SK-N-SH (cell line): Measurements from ENCODE around the gene ATP1A4. TPM values are rescaled to one million over a fixed set of nuclear protein-coding genes. Genes with fewer than 3 reads are reported as not detected.

Experiments
- CTCF ChIA-PET: fragments of 300-600, 350-600 bp; formaldehyde crosslinking; extraction: SDS; loops from one replicate; lab custom pipeline; 2021; lab: Yijun Ruan, JAX
- POLR2A ChIA-PET: fragments of 350-600 bp; sonication (Branson Sonifier 250); formaldehyde crosslinking; extraction: SDS; loops from one replicate; lab custom pipeline; 2020; ENCODE audit warnings: antibody characterized with exemption, inconsistent platforms; lab: Yijun Ruan, JAX
- DNase-seq: peaks from one replicate; pipeline ENCODE4 v3.0.0; 2012
- H2AFZ ChIP-seq: fragments of 200-600 bp; sonication (generic); 2 replicates; pipeline ENCODE4 v1.8.1; 2016; ENCODE audit warnings: antibody characterized with exemption, mild to moderate bottlenecking, low read depth
- H3F3A ChIP-seq: fragments of 200-600 bp; sonication (generic); replicated peaks from 2 replicates; pipeline ENCODE3; 2016; ENCODE audit warnings: antibody characterized with exemption, mild to moderate bottlenecking; ENCODE audit not compliant: insufficient read depth
- H3K27ac ChIP-seq, 2 experiments: fragments of 200-500 bp in 1 of 2; fragments of 200-600 bp in 1 of 2; sonication (Bioruptor generic) in 1 of 2; sonication (generic), shearing (Covaris generic) in 1 of 2; 2 replicates each; pipeline versions ENCODE4 v1.5.1 to v1.6.1; 2014 to 2016; ENCODE audit warnings: low read depth in 2 of 2, inconsistent platforms in 1 of 2, low read length in 1 of 2, mild to moderate bottlenecking in 1 of 2, mixed read lengths in 1 of 2
- H3K27me3 ChIP-seq: fragments of 200-600 bp; sonication (generic), shearing (Covaris generic); 2 replicates; pipeline ENCODE4 v1.6.1; 2016; ENCODE audit warnings: mixed run types; ENCODE audit not compliant: insufficient read depth
- H3K36me3 ChIP-seq, 2 experiments: fragments of 200-500 bp in 1 of 2; fragments of 200-600 bp in 1 of 2; sonication (Bioruptor generic) in 1 of 2; sonication (generic) in 1 of 2; replicated peaks in 1 of 2; 2 replicates each; pipeline versions ENCODE3 to v1.5.1; 2014 to 2016; ENCODE audit warnings: low read length in 1 of 2, mild to moderate bottlenecking in 1 of 2; ENCODE audit not compliant: insufficient read depth in 2 of 2, control insufficient read depth in 1 of 2
- H3K4me1 ChIP-seq, 2 experiments: fragments of 200-500 bp in 1 of 2; fragments of 200-600 bp in 1 of 2; sonication (Bioruptor generic) in 1 of 2; sonication (generic), shearing (Covaris generic) in 1 of 2; 2 replicates each; pipeline versions ENCODE4 v1.5.1 to v1.6.1; 2014 to 2016; ENCODE audit warnings: low read depth in 1 of 2, low read length in 1 of 2, mixed run types in 1 of 2; ENCODE audit not compliant: insufficient read depth in 2 of 2, control insufficient read depth in 1 of 2
- H3K4me2 ChIP-seq: fragments of 200-600 bp; sonication (generic), shearing (Covaris generic); 2 replicates; pipeline ENCODE4 v1.6.1; 2017; ENCODE audit warnings: mixed run types
- H3K4me3 ChIP-seq, 2 experiments: fragments of 200-500 bp in 1 of 2; fragments of 200-600 bp in 1 of 2; sonication (Bioruptor generic) in 1 of 2; sonication (generic), shearing (Covaris generic) in 1 of 2; 2 replicates each; pipeline versions ENCODE4 v1.5.1 to v1.8.1; 2014 to 2016; ENCODE audit warnings: low read depth in 2 of 2, inconsistent platforms in 1 of 2, low read length in 1 of 2, mild to moderate bottlenecking in 1 of 2, mixed read lengths in 1 of 2, moderate library complexity in 1 of 2
- H3K79me2 ChIP-seq: fragments of 200-600 bp; sonication (generic); 2 replicates; pipeline ENCODE4 v1.8.1; 2017; ENCODE audit warnings: mild to moderate bottlenecking; ENCODE audit not compliant: insufficient read depth
- H3K9ac ChIP-seq: fragments of 200-600 bp; sonication (generic); 2 replicates; pipeline ENCODE4 v1.6.1; 2017; ENCODE audit warnings: mixed run types
- H3K9me2 ChIP-seq: fragments of 200-600 bp; sonication (generic); 2 replicates; pipeline ENCODE4 v1.6.1; 2017; ENCODE audit warnings: mixed run types
- H3K9me3 ChIP-seq: fragments of 200-600 bp; sonication (generic); 2 replicates; pipeline ENCODE4 v1.6.1; 2017; ENCODE audit warnings: mixed run types, mild to moderate bottlenecking, moderate library complexity
- H4K20me1 ChIP-seq: fragments of 200-600 bp; sonication (generic); 2 replicates; pipeline ENCODE4 v1.6.1; 2017; ENCODE audit warnings: mild to moderate bottlenecking, mixed run types; ENCODE audit not compliant: insufficient read depth
- EP300 ChIP-seq, 2 experiments: IDR thresholded peaks; 2 replicates each; pipeline versions ENCODE4 v1.4.0 to v1.6.1; 2012; ENCODE audit warnings: borderline replicate concordance in 1 of 2, low read depth in 1 of 2, low read length in 1 of 2
- EZH2phosphoT487 ChIP-seq: fragments of 200-600 bp; sonication (generic); IDR thresholded peaks from 2 replicates; pipeline ENCODE4 v1.6.1; 2017; ENCODE audit warnings: low read depth, mixed run types, mild to moderate bottlenecking, antibody characterized with exemption, moderate library complexity, borderline replicate concordance
- FOSL2 ChIP-seq: IDR thresholded peaks from 2 replicates; pipeline ENCODE4 v1.4.0; 2012; ENCODE audit warnings: low read depth, mild to moderate bottlenecking, moderate library complexity, borderline replicate concordance
- FOXJ3 ChIP-seq: sonication (generic); formaldehyde crosslinking; IDR thresholded peaks from 2 replicates; pipeline ENCODE4 v1.5.1; 2020; ENCODE audit warnings: mild to moderate bottlenecking, missing genetic modification reagents
- FOXM1 ChIP-seq: IDR thresholded peaks from 2 replicates; pipeline ENCODE4 v1.4.0; 2012; ENCODE audit warnings: low read depth, mild to moderate bottlenecking
- GATA2 ChIP-seq: sonication (generic); formaldehyde crosslinking; IDR thresholded peaks from 2 replicates; pipeline ENCODE4 v1.5.0; 2020; ENCODE audit warnings: mild to moderate bottlenecking, missing genetic modification reagents
- NRF1 ChIP-seq: IDR thresholded peaks from 2 replicates; pipeline ENCODE4 v1.6.1; 2012; ENCODE audit warnings: low read depth, mild to moderate bottlenecking, low read length
- POLR2AphosphoS5 ChIP-seq: IDR thresholded peaks from 2 replicates; pipeline ENCODE4 v1.6.1; 2012; ENCODE audit warnings: low read depth, low read length
- RXRA ChIP-seq: IDR thresholded peaks from 2 replicates; pipeline ENCODE4 v1.4.0; 2012; ENCODE audit warnings: low read depth, mild to moderate bottlenecking, borderline replicate concordance
- SIN3A ChIP-seq: IDR thresholded peaks from 2 replicates; pipeline ENCODE4 v1.6.1; 2012; ENCODE audit warnings: low read depth, mild to moderate bottlenecking, low read length, moderate library complexity, borderline replicate concordance
- WGBS: methylation state at CpG from one replicate; pipeline ENCODE4 v1.1.6; 2017; ENCODE audit warnings: low lambda C conversion rate; 5-methylcytosine and 5-hydroxymethylcytosine counted together
- polyA plus RNA-seq, 3 experiments: library from polyadenylated mRNA; depleted of rRNA; stranded (reverse); fragments of >200 nt; gene quantifications; 2 replicates each; pipeline ENCODE4 v1.2.3, GENCODE V29; 2012
- TF ChIP-seq, protein P1 (sequence below): IDR thresholded peaks from 2 replicates; pipeline ENCODE4 v1.4.0; 2012; ENCODE audit warnings: low read depth, borderline replicate concordance
- TF ChIP-seq, protein P2 (sequence below): IDR thresholded peaks from 2 replicates; pipeline ENCODE4 v1.4.0; 2012; ENCODE audit warnings: low read depth, borderline replicate concordance
- TF ChIP-seq, protein P3 (sequence below): fragments of 150-350 bp; IDR thresholded peaks from 2 replicates; pipeline ENCODE4 v1.6.1; 2016; ENCODE audit warnings: mild to moderate bottlenecking, low read depth, low read length
- TF ChIP-seq, protein P4 (sequence below): fragments of 200-600 bp; sonication (generic); IDR thresholded peaks from 2 replicates; pipeline ENCODE4 v1.6.1; 2017; ENCODE audit warnings: antibody characterized with exemption, mild to moderate bottlenecking, moderate library complexity
- TF ChIP-seq, protein P5 (sequence below): IDR thresholded peaks from 2 replicates; pipeline ENCODE4; 2012

ATP1A4 gene
- polyA plus RNA-seq, 1 of the 3 experiments (the other 2 are of a cell fraction), result not detected

DNA sequence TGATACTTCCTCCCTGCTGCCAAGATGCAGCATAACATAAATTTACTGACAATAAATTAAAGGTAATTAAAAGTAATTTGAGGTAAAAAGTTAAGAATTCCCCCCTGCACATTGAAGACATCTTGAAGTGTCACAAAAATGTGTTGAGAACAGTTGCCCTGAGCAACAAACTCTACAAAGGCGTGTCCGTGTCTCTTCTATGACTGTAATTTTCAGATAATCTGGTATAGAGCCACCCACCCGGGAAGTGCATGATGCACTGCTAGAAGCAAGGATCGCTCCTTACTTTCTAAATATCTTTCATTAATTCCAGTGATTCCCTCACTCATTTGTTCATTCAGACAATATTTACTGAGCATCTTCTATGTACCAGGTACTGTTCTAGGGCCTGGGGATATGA lies 27.9 kb downstream of the ATP1A4 start:
- no peaks in the 10 kb centered on the region for H3F3A ChIP-seq
- 44% methylated on average over 4 of the region's 4 CpGs for WGBS
- no peak overlapping the region for H3K4me3 ChIP-seq
- ChIA-PET CTCF (interaction anchor here (0.8 to 2.0 kb wide), 5 partner anchors 13 to 94 kb away, joined by 3 to 6 read pairs (median 4); no protein-coding TSS in a partner anchor), POLR2A (no interaction called here)
- H3K9me2 ChIP-seq, result no peaks in the 10 kb centered on the region
- no peaks in the 10 kb centered on the region for H4K20me1 ChIP-seq
- H2AFZ ChIP-seq, result no peak overlapping the region
- TF ChIP-seq POLR2AphosphoS5 (no peak), FOXM1 (no peak), SIN3A (no peak), RXRA (no peak), EZH2phosphoT487 (no peak), FOSL2 (no peak), FOXJ3 (no peak)
- TF ChIP-seq, protein P1, sequence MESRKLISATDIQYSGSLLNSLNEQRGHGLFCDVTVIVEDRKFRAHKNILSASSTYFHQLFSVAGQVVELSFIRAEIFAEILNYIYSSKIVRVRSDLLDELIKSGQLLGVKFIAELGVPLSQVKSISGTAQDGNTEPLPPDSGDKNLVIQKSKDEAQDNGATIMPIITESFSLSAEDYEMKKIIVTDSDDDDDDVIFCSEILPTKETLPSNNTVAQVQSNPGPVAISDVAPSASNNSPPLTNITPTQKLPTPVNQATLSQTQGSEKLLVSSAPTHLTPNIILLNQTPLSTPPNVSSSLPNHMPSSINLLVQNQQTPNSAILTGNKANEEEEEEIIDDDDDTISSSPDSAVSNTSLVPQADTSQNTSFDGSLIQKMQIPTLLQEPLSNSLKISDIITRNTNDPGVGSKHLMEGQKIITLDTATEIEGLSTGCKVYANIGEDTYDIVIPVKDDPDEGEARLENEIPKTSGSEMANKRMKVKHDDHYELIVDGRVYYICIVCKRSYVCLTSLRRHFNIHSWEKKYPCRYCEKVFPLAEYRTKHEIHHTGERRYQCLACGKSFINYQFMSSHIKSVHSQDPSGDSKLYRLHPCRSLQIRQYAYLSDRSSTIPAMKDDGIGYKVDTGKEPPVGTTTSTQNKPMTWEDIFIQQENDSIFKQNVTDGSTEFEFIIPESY, result no peak
- TF ChIP-seq, protein P2, sequence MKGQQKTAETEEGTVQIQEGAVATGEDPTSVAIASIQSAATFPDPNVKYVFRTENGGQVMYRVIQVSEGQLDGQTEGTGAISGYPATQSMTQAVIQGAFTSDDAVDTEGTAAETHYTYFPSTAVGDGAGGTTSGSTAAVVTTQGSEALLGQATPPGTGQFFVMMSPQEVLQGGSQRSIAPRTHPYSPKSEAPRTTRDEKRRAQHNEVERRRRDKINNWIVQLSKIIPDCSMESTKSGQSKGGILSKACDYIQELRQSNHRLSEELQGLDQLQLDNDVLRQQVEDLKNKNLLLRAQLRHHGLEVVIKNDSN, result no peak
- no peaks in the 10 kb centered on the region for H3K79me2 ChIP-seq
- no peak overlapping the region for H3K9ac ChIP-seq
- no peaks in the 10 kb centered on the region; the same call in 1 of the 2 replicates for H3K27me3 ChIP-seq
- H3K36me3 ChIP-seq, result no peaks in the 10 kb centered on the region
- H3K4me2 ChIP-seq, result no peak overlapping the region
- DNase-seq, result no peak
- H3K4me1 ChIP-seq, result no peaks in the 10 kb centered on the region
- H3K27ac ChIP-seq, result no peak overlapping the region
- no peaks in the 10 kb centered on the region for H3K9me3 ChIP-seq

DNA sequence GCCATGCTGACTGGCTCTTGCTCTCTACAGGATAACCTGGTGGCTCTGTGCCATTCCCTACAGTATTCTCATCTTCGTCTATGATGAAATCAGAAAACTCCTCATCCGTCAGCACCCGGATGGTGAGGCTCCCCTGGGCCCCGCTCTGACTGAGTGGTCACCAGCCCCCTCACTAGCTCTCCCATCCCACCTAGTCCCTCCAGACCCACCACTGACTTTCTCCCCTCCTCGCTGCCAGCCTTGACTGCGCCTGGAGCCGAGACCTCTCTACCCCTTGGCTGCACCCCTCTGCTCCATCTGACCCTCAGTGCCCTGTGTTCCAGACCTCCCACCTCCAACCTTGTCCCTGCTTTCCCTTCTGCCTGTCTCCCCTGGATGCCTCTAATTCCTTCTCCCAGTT lies 34.8 kb downstream of the ATP1A4 start:
- no peak overlapping the region for H3K4me3 ChIP-seq
- no peaks in the 10 kb centered on the region for H4K20me1 ChIP-seq
- H3K27me3 ChIP-seq, result no peaks in the 10 kb centered on the region
- H3K4me2 ChIP-seq, result no peak overlapping the region
- no peak overlapping the region for H3K9ac ChIP-seq
- H3K36me3 ChIP-seq, result no peaks in the 10 kb centered on the region
- no peaks in the 10 kb centered on the region for H3K9me2 ChIP-seq
- 90% methylated on average over 7 of the region's 7 CpGs for WGBS
- CTCF ChIA-PET, result interaction anchor here (1.0 to 7.5 kb wide), 3 partner anchors 24 to 59 kb away, joined by 3 to 293 read pairs (median 4); no protein-coding TSS in a partner anchor
- POLR2A ChIA-PET, result no interaction called here
- H3K79me2 ChIP-seq, result no peaks in the 10 kb centered on the region
- no peak overlapping the region for H3K27ac ChIP-seq
- H3K9me3 ChIP-seq, result no peaks in the 10 kb centered on the region
- no peak for DNase-seq
- no peaks in the 10 kb centered on the region for H3F3A ChIP-seq
- peaks cover 0 to 3% of the 10 kb centered on the region in 2 experiments; a peak in 1 of 4 replicates for H3K4me1 ChIP-seq
- H2AFZ ChIP-seq, result no peak overlapping the region
- no peak for TF ChIP-seq EZH2phosphoT487
- TF ChIP-seq, protein P1, result no peak
- TF ChIP-seq NRF1, result no peak
- TF ChIP-seq GATA2 (CRISPR knock-in tag), result no peak
- TF ChIP-seq EP300 (IDR thresholded peaks at IDR 0.05; ENCODE audit: borderline replicate concordance in 1 of 2, low read depth in 1 of 2, low read length in 1 of 2), result no peak
- TF ChIP-seq, protein P3, sequence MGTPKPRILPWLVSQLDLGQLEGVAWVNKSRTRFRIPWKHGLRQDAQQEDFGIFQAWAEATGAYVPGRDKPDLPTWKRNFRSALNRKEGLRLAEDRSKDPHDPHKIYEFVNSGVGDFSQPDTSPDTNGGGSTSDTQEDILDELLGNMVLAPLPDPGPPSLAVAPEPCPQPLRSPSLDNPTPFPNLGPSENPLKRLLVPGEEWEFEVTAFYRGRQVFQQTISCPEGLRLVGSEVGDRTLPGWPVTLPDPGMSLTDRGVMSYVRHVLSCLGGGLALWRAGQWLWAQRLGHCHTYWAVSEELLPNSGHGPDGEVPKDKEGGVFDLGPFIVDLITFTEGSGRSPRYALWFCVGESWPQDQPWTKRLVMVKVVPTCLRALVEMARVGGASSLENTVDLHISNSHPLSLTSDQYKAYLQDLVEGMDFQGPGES, result no peak
- TF ChIP-seq, protein P4, sequence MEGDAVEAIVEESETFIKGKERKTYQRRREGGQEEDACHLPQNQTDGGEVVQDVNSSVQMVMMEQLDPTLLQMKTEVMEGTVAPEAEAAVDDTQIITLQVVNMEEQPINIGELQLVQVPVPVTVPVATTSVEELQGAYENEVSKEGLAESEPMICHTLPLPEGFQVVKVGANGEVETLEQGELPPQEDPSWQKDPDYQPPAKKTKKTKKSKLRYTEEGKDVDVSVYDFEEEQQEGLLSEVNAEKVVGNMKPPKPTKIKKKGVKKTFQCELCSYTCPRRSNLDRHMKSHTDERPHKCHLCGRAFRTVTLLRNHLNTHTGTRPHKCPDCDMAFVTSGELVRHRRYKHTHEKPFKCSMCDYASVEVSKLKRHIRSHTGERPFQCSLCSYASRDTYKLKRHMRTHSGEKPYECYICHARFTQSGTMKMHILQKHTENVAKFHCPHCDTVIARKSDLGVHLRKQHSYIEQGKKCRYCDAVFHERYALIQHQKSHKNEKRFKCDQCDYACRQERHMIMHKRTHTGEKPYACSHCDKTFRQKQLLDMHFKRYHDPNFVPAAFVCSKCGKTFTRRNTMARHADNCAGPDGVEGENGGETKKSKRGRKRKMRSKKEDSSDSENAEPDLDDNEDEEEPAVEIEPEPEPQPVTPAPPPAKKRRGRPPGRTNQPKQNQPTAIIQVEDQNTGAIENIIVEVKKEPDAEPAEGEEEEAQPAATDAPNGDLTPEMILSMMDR, result no peak
- TF ChIP-seq, protein P5, sequence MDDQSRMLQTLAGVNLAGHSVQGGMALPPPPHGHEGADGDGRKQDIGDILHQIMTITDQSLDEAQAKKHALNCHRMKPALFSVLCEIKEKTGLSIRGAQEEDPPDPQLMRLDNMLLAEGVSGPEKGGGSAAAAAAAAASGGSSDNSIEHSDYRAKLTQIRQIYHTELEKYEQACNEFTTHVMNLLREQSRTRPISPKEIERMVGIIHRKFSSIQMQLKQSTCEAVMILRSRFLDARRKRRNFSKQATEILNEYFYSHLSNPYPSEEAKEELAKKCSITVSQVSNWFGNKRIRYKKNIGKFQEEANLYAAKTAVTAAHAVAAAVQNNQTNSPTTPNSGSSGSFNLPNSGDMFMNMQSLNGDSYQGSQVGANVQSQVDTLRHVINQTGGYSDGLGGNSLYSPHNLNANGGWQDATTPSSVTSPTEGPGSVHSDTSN, result no peak
